K562 (cell line): Measurements from ENCODE around the gene FAM32A. TPM values are rescaled to one million over a fixed set of nuclear protein-coding genes. Genes with fewer than 3 reads are reported as not detected.
A peak's percentile ranks its signal among the peaks of the same experiment; 100 is the strongest.

Experiments used
- ATAC-seq: fragments of 200-7000 bp; cut with Tn5 transposase; 3 replicates; pipeline ENCODE4 v1.9.1; 2020; ENCODE audit warnings: moderate library complexity
- BruUV-seq: library from RNA; stranded (reverse); fragments of 400-500 nt; replicated peaks from 2 replicates; lab custom pipeline; 2021; lab: Mats Ljungman, UMichigan
- CTCF ChIA-PET: fragments of 300-600 bp; formaldehyde crosslinking; extraction: SDS; loops from one replicate; lab custom pipeline; 2021; ENCODE audit warnings: low intra/inter-chr PET ratio; lab: Yijun Ruan, JAX
- POLR2A ChIA-PET: fragments of 300-600, 350-650 bp; sonication (Branson Sonifier 250); formaldehyde crosslinking; extraction: SDS; loops from one replicate; lab custom pipeline; 2021; ENCODE audit warnings: antibody characterized with exemption, inconsistent platforms; lab: Yijun Ruan, JAX
- DNase-seq, 4 experiments: peaks; one replicate each; pipeline versions ENCODE4 v3.0.0 to v3.0.0-alpha.2; 2011 to 2018; ENCODE audit warnings: low spot score in 3 of 4, mixed read lengths in 3 of 4; ENCODE audit errors: extremely low read depth in 1 of 4
- FAIRE-seq: peaks from 2 replicates; lab custom pipeline; 2011; peaks lifted over from hg19 to GRCh38; lab: Jason Lieb, UNC
- H2AFZ ChIP-seq: 2 replicates; pipeline ENCODE4 v1.6.0; 2011; ENCODE audit warnings: low read depth, low read length, control low read depth, inconsistent platforms
- H3K27ac ChIP-seq: fragments of 200-600 bp; 3 replicates; pipeline ENCODE4 v1.8.0; 2011; ENCODE audit warnings: low read depth, mild to moderate bottlenecking, control low read depth, inconsistent platforms, low read length, moderate library complexity, mixed read lengths; ENCODE audit errors: extremely low read depth
- H3K27me3 ChIP-seq, 2 experiments: fragments of 300-600 bp in 1 of 2; 2 replicates in 1 of 2; 3 replicates in 1 of 2; pipeline versions ENCODE4 v1.6.0 to v1.8.0; 2011; ENCODE audit warnings: inconsistent platforms in 2 of 2, low read length in 2 of 2, mild to moderate bottlenecking in 1 of 2, mixed read lengths in 1 of 2, moderate library complexity in 1 of 2; ENCODE audit not compliant: control insufficient read depth in 2 of 2, insufficient read depth in 2 of 2
- H3K36me3 ChIP-seq: fragments of 300-600 bp; 3 replicates; pipeline ENCODE4 v1.8.0; 2011; ENCODE audit warnings: mild to moderate bottlenecking, low read length, inconsistent platforms; ENCODE audit not compliant: control insufficient read depth, insufficient read depth
- H3K4me1 ChIP-seq, 2 experiments: fragments of 200-600 bp in 1 of 2; replicated peaks in 1 of 2; 2 replicates in 1 of 2; 3 replicates in 1 of 2; pipeline versions ENCODE4 v1.5.1 to v1.8.0; 2011; ENCODE audit warnings: inconsistent platforms in 2 of 2, low read length in 2 of 2, mild to moderate bottlenecking in 1 of 2, mixed read lengths in 1 of 2, moderate library complexity in 1 of 2; ENCODE audit not compliant: control insufficient read depth in 2 of 2, insufficient read depth in 2 of 2
- H3K4me2 ChIP-seq: 2 replicates; pipeline ENCODE4 v1.6.1; 2011; ENCODE audit warnings: low read length, control low read depth, inconsistent platforms, mixed read lengths; ENCODE audit not compliant: insufficient read depth
- H3K4me3 ChIP-seq: fragments of 200-600 bp; sonication (generic), shearing (Covaris generic); 2 replicates; pipeline ENCODE4 v1.5.1; 2016; ENCODE audit warnings: control low read depth, inconsistent platforms
- H3K79me2 ChIP-seq: fragments of 200-600 bp; 3 replicates; pipeline ENCODE4 v1.8.0; 2011; ENCODE audit warnings: low read length, inconsistent platforms; ENCODE audit not compliant: control insufficient read depth, insufficient read depth
- H3K9ac ChIP-seq, 2 experiments: 2 replicates each; pipeline versions ENCODE4 v1.6.0 to v1.6.1; 2011; ENCODE audit warnings: low read depth in 2 of 2, low read length in 2 of 2, control low read depth in 1 of 2, inconsistent platforms in 1 of 2, mild to moderate bottlenecking in 1 of 2, mixed read lengths in 1 of 2; ENCODE audit not compliant: insufficient read depth in 1 of 2
- H3K9me1 ChIP-seq: one replicate; pipeline ENCODE4 v1.6.0; 2011; ENCODE audit warnings: inconsistent platforms, mild to moderate bottlenecking, low read length, moderate library complexity; ENCODE audit not compliant: control insufficient read depth, insufficient read depth
- H3K9me3 ChIP-seq: replicated peaks from 2 replicates; pipeline ENCODE4 v1.5.1; 2011; ENCODE audit warnings: low read depth, low read length, inconsistent platforms; ENCODE audit not compliant: control insufficient read depth, insufficient read depth
- H4K20me1 ChIP-seq: replicated peaks from 2 replicates; pipeline ENCODE4 v1.6.1; 2011; ENCODE audit warnings: low read length, inconsistent platforms, mixed read lengths; ENCODE audit not compliant: control insufficient read depth, insufficient read depth
- CBX5 ChIP-seq: IDR thresholded peaks from 2 replicates; pipeline ENCODE4 v1.6.1; 2014; ENCODE audit warnings: low read depth, borderline replicate concordance
- CEBPZ ChIP-seq: fragments of 150-350 bp; IDR thresholded peaks from 2 replicates; pipeline ENCODE4 v1.6.1; 2014; ENCODE audit warnings: low read depth, mild to moderate bottlenecking, low read length, borderline replicate concordance
- CREB3L1 ChIP-seq: fragments of 450-650 bp; IDR thresholded peaks from 2 replicates; pipeline ENCODE4 v1.6.1; 2014; ENCODE audit warnings: low read depth, mild to moderate bottlenecking, moderate library complexity, borderline replicate concordance
- ETS2 ChIP-seq: IDR thresholded peaks from 2 replicates; pipeline ENCODE4 v1.6.1; 2016; ENCODE audit warnings: borderline replicate concordance, missing genetic modification characterization, mild to moderate bottlenecking, moderate library complexity, missing compliant biosample characterization; ENCODE audit not compliant: poor library complexity, severe bottlenecking
- JUNB ChIP-seq: fragments of 450-650 bp; formaldehyde crosslinking; conservative IDR thresholded peaks from 2 replicates; pipeline ENCODE4 v1.4.0; 2020; ENCODE audit warnings: mild to moderate bottlenecking
- NCOA4 ChIP-seq: fragments of 450-650 bp; IDR thresholded peaks from 2 replicates; pipeline ENCODE4 v1.6.1; 2018; ENCODE audit warnings: mild to moderate bottlenecking; ENCODE audit not compliant: partially characterized antibody
- PML ChIP-seq: IDR thresholded peaks from 2 replicates; pipeline ENCODE4 v1.6.1; 2012; ENCODE audit warnings: low read length, inconsistent platforms
- STAG1 ChIP-seq: sonication (generic); formaldehyde crosslinking; IDR thresholded peaks from 2 replicates; pipeline ENCODE4 v1.5.0; 2020; ENCODE audit warnings: missing genetic modification reagents, borderline replicate concordance
- ZKSCAN1 ChIP-seq: fragments of 150-350 bp; IDR thresholded peaks from 2 replicates; pipeline ENCODE4 v1.6.1; 2016; ENCODE audit warnings: low read depth, low read length
- ZNF12 ChIP-seq: sonication (generic); formaldehyde crosslinking; IDR thresholded peaks from 2 replicates; pipeline ENCODE4 v1.4.0; 2020; ENCODE audit warnings: mild to moderate bottlenecking, missing genetic modification reagents
- ZNF239 ChIP-seq: fragments of 250-450 bp; sonication (Bioruptor Pico); IDR thresholded peaks from 2 replicates; pipeline ENCODE4 v1.4.0; 2020; ENCODE audit warnings: mild to moderate bottlenecking
- ZNF699 ChIP-seq: fragments of 250-450 bp; sonication (Bioruptor Pico); IDR thresholded peaks from 2 replicates; pipeline ENCODE4 v1.8.0; 2021; ENCODE audit warnings: mild to moderate bottlenecking, moderate library complexity; ENCODE audit not compliant: insufficient replicate concordance
- WGBS: fragments of 100-300 bp; shearing (Covaris generic); methylation state at CpG from one replicate; pipeline ENCODE4 v1.1.6; 2016; ENCODE audit warnings: low coverage, mixed read lengths; ENCODE audit not compliant: insufficient coverage; ENCODE audit errors: missing lambda C conversion rate; 5-methylcytosine and 5-hydroxymethylcytosine counted together
- in situ Hi-C: fragments of 300-500 bp; cut with MboI; formaldehyde crosslinking; loops from 4 replicates; pipeline ENCODE4 v1.15.0; 2018; ENCODE audit warnings: inconsistent platforms, mixed read lengths
- intact Hi-C: fragments of 100-400 bp; cut with micrococcal nuclease; formaldehyde crosslinking; loops from 2 replicates; pipeline ENCODE4 v1.14.2; 2022
- polyA plus RNA-seq, 8 experiments: library from polyadenylated mRNA; depleted of rRNA in 4 of 8; stranded (reverse) in 5 of 8; unstranded in 3 of 8; fragments of >200 nt; fragmentation: Nextera tagmentation in 2 of 8; fragmentation: Illumina TruSeq in 1 of 8; extraction: Ambion mirVana in 2 of 8; extraction: Trizol in 1 of 8; gene quantifications; 2 replicates each; pipeline versions ENCODE4 v1.2.1 to v1.2.3, GENCODE V29; 2011 to 2014; ENCODE audit warnings: inconsistent platforms in 1 of 8, missing spikeins in 1 of 8
- total RNA-seq, 7 experiments: library from RNA; depleted of rRNA in 6 of 7; stranded (reverse); fragments of >200 nt in 6 of 7; fragmentation: Illumina TruSeq in 2 of 7; extraction: Trizol in 2 of 7; gene quantifications; 2 replicates each; pipeline versions ENCODE4 v1.2.1 to v1.2.3, GENCODE V29; 2011 to 2021; ENCODE audit warnings: low replicate concordance in 1 of 7
- TF ChIP-seq, protein P1 (sequence below): fragments of 450-650 bp; formaldehyde crosslinking; IDR thresholded peaks from 2 replicates; pipeline ENCODE4 v1.4.0; 2020; ENCODE audit warnings: mild to moderate bottlenecking

Gene FAM32A
- total and polyA plus RNA-seq, 9 of the 15 experiments (the other 6 are each of a cell fraction or from before 2014, with no cell fraction given), result 30.7 to 96.7 (median 73.7) TPM

GRCh38 chr19:16200038-16201010, 15.1 kb downstream of the FAM32A start:
- Histone ChIP-seq H4K20me1 (peaks cover 4% of the 10 kb centered on the region; the same call in 1 of the 2 replicates), H3K79me2 (peaks cover 15% of the 10 kb centered on the region), H3K27ac (no peak overlapping the region), H3K4me1 (peaks cover 18 to 27% of the 10 kb centered on the region in 2 experiments; a peak in 4 of 5 replicates), H3K9ac (peak overlapping the region in 1 of 2 experiments; percentile 68; a peak in 1 of 4 replicates), H3K27me3 (no peaks in the 10 kb centered on the region), H3K4me3 (no peak overlapping the region), H3K9me3 (no peaks in the 10 kb centered on the region), H2AFZ (no peak overlapping the region), H3K36me3 (peaks cover 30% of the 10 kb centered on the region; the same call in 2 of the 3 replicates), H3K9me1 (peaks cover 4% of the 10 kb centered on the region), H3K4me2 (no peak overlapping the region)
- POLR2A ChIA-PET, result interaction anchor here (0.6 to 1.1 kb wide), 4 partner anchors 9 to 116 kb away, joined by 3 read pairs; no protein-coding TSS in a partner anchor
- WGBS, result 81% methylated on average over 20 of the region's 20 CpGs
- DNase-seq, result peak in 1 of 4 experiments; percentile 14
- CTCF ChIA-PET, result no interaction called here
- no TSS peak for BruUV-seq
- intact Hi-C loops (no loop called here), in situ Hi-C loops (no loop called here)
- FAIRE-seq, result no peak
- ATAC-seq, result no peak
- TF ChIP-seq NCOA4, result no peak
- no peak for TF ChIP-seq ZKSCAN1
- TF ChIP-seq ETS2 (tag), result no peak
- TF ChIP-seq CEBPZ, result no peak
- TF ChIP-seq PML, result no peak
- TF ChIP-seq CBX5, result no peak
- no peak for TF ChIP-seq JUNB
- no peak for TF ChIP-seq STAG1 (CRISPR knock-in tag)
- no peak for TF ChIP-seq ZNF239 (CRISPR knock-in tag)
- TF ChIP-seq, protein P1, sequence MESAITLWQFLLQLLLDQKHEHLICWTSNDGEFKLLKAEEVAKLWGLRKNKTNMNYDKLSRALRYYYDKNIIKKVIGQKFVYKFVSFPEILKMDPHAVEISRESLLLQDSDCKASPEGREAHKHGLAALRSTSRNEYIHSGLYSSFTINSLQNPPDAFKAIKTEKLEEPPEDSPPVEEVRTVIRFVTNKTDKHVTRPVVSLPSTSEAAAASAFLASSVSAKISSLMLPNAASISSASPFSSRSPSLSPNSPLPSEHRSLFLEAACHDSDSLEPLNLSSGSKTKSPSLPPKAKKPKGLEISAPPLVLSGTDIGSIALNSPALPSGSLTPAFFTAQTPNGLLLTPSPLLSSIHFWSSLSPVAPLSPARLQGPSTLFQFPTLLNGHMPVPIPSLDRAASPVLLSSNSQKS, result no peak
- TF ChIP-seq ZNF12, result no peak
- TF ChIP-seq CREB3L1, result no peak
- no peak for TF ChIP-seq ZNF699 (CRISPR knock-in tag)
